Ovary (tissue), 3 donors: ENCODE measurements around the gene LIMS2.

Experiments
- CTCF ChIP-seq, 3 donors: fragments of 450-650 bp in 2 of 3; fragments of 200-600 bp in 1 of 3; IDR thresholded peaks; one replicate each; pipeline versions ENCODE4 v1.5.1 to v1.8.0; 2016 to 2022; ENCODE audit warnings: antibody characterized with exemption in 3 of 3, mild to moderate bottlenecking in 1 of 3
- POLR2A ChIP-seq: fragments of 450-650 bp; IDR thresholded peaks from one replicate; pipeline ENCODE4 v1.6.1; 2017; ENCODE audit warnings: antibody characterized with exemption, mild to moderate bottlenecking, moderate library complexity
- donor health status: DM: no; HTN: no; CAD: no.

- TF ChIP-seq CTCF (IDR thresholded peaks at IDR 0.05) (no peak), POLR2A (no peak)
Measured at GRCh38 chr2:127637725-127638252, 37.5 kb downstream of the LIMS2 start.
